Motor neuron (in vitro differentiated cells): Measurements from ENCODE around the gene PTPN11. TPM values are rescaled to one million over a fixed set of nuclear protein-coding genes. Genes with fewer than 3 reads are reported as not detected.

ENCODE experiments used
- ATAC-seq, 8 experiments: fragments of 200-7000 bp; cut with Tn5 transposase; replicated peaks in 6 of 8; 2 replicates each; pipeline ENCODE4 v1.8.0; 2021; ENCODE audit warnings: mild to moderate bottlenecking in 8 of 8, moderate library complexity in 8 of 8
- H3K27ac ChIP-seq, 2 donors: fragments of 250-450 bp; sonication (Bioruptor Pico); 2 replicates each; pipeline ENCODE4 v1.9.0; 2021; ENCODE audit warnings: antibody characterized with exemption in 2 of 2, mild to moderate bottlenecking in 2 of 2, moderate library complexity in 1 of 2
- H3K4me1 ChIP-seq, 2 donors: fragments of 250-450 bp; sonication (Bioruptor Pico); replicated peaks in 1 of 2; 2 replicates each; pipeline ENCODE4 v1.6.1; 2021; ENCODE audit warnings: antibody characterized with exemption in 2 of 2, mild to moderate bottlenecking in 2 of 2, moderate library complexity in 1 of 2
- H3K4me3 ChIP-seq, 5 donors: fragments of 250-450 bp; sonication (Bioruptor Pico); 2 replicates each; pipeline ENCODE4 v1.9.0; 2021; ENCODE audit warnings: antibody characterized with exemption in 5 of 5, mild to moderate bottlenecking in 5 of 5, moderate library complexity in 4 of 5
- WGBS, 10 experiments: fragments of 450-650 bp; shearing (Covaris generic); methylation state at CpG; one replicate each; pipeline ENCODE4 v1.0.0; 2022; 5-methylcytosine and 5-hydroxymethylcytosine counted together
- in situ Hi-C, 9 experiments: fragments of 400-800 bp; cut with MboI; loops; one replicate each; pipeline ENCODE4 v1.15.0; 2021; ENCODE audit warnings: low sequenced_read_pairs in 9 of 9, low pct_unique_long_range_greater_than_20kb in 2 of 9; ENCODE audit not compliant: unreplicated experiment in 9 of 9
- total RNA-seq, 8 experiments: library from RNA; unstranded; fragments of 300-600 nt; gene quantifications; 2 replicates each; pipeline versions ENCODE4 v1.2.3 to v1.2.4, GENCODE V29; 2022

The PTPN11 gene
- total RNA-seq: 10 to 100 TPM; 29.2 to 96.4 (median 49.9) TPM

- H3K27ac ChIP-seq: peak within 1 kb of the TSS; percentile 84 to 94
- in situ Hi-C loops: no loop called here
- WGBS, 10 experiments: 0 to 2% (median 0%) methylated on average over 1 to 13 of the region's 89 CpGs; no CpG with 5 or more reads in 5 of the 10 experiments
- H3K4me1 ChIP-seq: peaks cover 10 to 18% of the 10 kb centered on the region in 2 donors
- peak within 1 kb of the TSS; percentile 91 to 100 (median 95) for H3K4me3 ChIP-seq
- peak; percentile 81 to 92 (median 87) for ATAC-seq
Observed at GRCh38 chr12:112418608-112419296, at the start of gene PTPN11. Gene PTPN11, plus strand, starts transcription at chr12:112418947. Its CDS starts 165 bp downstream, at chr12:112419112.

DNA sequence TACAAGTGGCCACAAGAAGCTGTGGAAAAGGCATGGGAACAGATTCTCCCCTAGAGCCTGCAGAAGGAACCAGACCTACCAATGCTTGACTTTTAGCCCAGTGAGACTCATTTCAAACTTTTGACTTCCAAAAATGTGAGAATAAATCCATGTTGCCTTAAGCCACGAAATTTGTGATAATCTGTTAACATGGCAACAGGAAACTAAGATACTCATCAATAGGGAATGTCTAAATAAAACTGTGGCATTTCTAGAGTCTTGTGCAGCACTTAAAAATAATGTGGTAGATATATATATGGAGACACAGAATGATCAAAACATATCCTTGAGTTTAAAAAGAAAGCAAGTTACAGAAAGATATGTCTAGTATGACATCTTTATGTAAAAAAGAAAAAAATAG lies 48.5 kb upstream of the PTPN11 start:
- Histone ChIP-seq H3K27ac (peak overlapping the region in 1 of 2 donors; percentile 3), H3K4me1 (no peaks in the 10 kb centered on the region), H3K4me3 (no peak overlapping the region)
- no peak for ATAC-seq
- in situ Hi-C loops: no loop called here
- 0 to 86% (median 70%) methylated on average over 1 of the region's 1 CpG; no CpG with 5 or more reads in 3 of the 10 experiments for WGBS, 10 experiments

DNA sequence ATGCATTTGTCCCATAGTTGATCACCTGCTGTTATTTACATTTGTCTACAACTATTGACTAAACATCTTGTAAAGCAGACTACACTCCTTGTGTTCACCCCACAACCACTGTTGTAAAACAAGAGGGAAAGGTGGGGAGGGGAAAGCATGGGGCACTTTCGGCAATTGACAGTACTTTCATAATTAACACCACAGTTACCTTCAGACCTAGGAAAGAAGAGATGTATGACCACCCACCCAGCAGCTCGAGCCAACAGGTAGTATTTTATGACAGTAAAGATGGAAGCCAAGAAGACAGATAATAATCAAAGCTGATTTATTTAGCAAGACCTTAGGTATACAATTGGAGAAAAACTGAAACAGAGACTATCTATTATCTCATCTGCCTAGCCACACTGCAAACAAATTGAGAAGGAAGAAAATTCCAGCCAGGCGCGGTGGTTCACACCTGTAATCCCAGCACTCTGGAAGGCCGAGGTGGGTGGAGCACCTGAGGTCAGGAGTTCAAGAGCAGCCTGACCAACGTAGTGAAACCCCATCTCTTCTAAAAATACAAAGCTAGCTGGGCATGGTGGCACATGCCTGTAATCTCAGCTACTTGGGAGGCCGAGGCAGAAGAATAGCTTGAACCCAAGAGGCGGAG lies 47.8 kb upstream of the PTPN11 start:
- Histone ChIP-seq H3K27ac (no peak overlapping the region), H3K4me3 (no peak overlapping the region), H3K4me1 (no peaks in the 10 kb centered on the region)
- in situ Hi-C loops: no loop called here
- WGBS, 10 experiments: 84 to 100% (median 94%) methylated on average over 2 to 7 of the region's 8 CpGs; no CpG with 5 or more reads in 2 of the 10 experiments
- no peak for ATAC-seq

DNA sequence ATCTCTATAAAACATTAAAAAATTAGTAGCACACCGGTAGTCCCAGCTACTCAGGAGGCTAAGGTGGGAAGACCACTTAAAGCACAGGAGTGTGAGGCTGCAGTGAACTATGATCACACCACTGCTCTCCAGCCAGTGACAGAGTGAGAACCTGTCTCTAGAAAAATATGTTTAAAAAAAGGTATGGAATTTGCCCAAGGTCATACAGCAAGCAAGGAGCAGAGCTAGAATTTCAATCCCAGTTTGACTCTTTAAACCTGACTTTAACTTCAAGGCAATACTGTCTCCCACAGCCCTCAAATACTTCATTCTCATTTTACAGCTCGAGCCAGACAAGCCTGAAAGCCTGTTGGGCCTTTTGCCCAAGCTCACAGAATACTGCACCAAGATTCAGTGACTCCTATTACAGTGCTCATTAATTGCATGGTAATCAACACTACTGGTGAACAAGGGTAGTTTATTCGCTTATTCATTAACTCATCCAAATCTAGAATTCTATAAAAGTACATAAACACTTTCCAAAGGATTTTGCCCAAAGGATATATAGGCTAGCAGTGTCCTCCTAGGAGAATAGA lies 44.5 kb upstream of the PTPN11 start:
- 80 to 100% (median 90%) methylated on average over 1 to 3 of the region's 3 CpGs; no CpG with 5 or more reads in 2 of the 10 experiments for WGBS, 10 experiments
- in situ Hi-C loops: no loop called here
- ATAC-seq: peak in 1 of 8 experiments; percentile 19

DNA sequence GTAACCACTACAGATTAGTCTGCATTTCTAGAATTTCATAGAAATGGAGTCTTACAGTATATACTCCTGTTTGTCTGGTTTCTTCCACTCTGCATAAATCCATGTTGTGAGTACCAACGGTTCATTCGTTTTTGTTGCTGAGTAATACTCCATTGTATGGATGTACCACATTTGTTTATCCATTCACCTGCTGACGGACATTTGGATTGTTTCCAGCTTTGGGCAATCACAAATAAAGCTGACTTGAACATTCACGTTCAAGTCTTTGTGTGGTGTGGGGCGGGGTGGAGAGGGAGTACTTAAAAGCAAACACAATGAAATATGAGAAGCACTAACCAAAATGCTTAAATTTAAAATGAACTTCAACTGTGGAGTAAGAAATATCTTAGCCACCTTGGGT lies 43.6 kb upstream of the PTPN11 start:
- Histone ChIP-seq H3K27ac (no peak overlapping the region), H3K4me1 (peaks cover 0 to 5% of the 10 kb centered on the region in 2 donors), H3K4me3 (no peak overlapping the region)
- 50 to 100% (median 87%) methylated on average over 1 to 5 of the region's 5 CpGs; no CpG with 5 or more reads in 2 of the 10 experiments for WGBS, 10 experiments
- in situ Hi-C loops: loop anchor here in 3 of 9 experiments (25.0 kb wide), 2 partner anchors 88 to 113 kb away; no protein-coding TSS in a partner anchor
- no peak for ATAC-seq

More for the DNA sequence above, 44.5 kb upstream of the PTPN11 start:
- H3K4me1 ChIP-seq: no peaks in the 10 kb centered on the region
- no peak overlapping the region for H3K4me3 ChIP-seq
- no peak overlapping the region for H3K27ac ChIP-seq

DNA sequence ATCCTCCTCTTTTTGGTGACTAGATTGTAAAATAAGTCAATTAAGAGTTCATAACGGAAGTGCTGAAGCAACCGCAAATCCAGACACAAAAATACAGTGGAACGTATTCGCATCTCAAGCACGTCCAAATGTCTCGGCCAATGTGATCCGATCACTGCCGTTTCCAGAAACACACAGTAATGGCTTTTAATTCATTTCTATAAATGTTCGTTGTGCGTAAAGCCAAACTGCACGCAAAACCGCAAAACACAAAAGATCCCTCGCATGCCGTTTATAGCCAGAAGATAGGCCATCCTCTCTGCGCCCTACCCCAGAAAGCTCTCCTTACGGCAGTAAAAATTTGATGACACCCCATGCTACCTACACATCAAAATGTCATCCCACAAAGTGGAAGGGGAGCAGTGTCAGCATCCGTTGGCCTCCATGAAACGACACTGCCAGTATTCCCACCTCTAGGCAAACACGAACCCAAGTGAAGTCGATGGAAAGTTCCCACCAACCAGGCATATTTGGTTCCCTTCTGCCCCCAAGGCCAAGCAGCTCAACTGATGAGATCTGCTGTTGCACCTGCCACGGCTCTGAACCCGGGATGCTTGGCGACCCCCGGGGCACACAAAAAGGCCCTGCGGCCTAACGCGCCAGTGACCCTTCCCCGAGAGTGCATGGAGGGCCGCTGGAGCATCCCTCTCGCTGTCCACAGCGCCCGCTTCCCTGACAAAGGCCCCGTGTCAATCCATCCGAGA lies 37.9 kb upstream of the PTPN11 start:
- Histone ChIP-seq H3K4me3 (peak overlapping the region; percentile 89 to 100 (median 93)), H3K4me1 (peaks cover 7 to 8% of the 10 kb centered on the region in 2 donors), H3K27ac (peak overlapping the region; percentile 88 to 95)
- 0 to 77% (median 42%) methylated on average over 3 to 24 of the region's 34 CpGs; no CpG with 5 or more reads in 1 of the 10 experiments for WGBS, 10 experiments
- in situ Hi-C loops: loop anchor here in 3 of 9 experiments (25.0 kb wide), 2 partner anchors 94 to 119 kb away; no protein-coding TSS in a partner anchor
- peak in 7 of 8 experiments; percentile 5 to 36 (median 21) for ATAC-seq

GRCh38 chr12:112381406-112381882 lies 37.3 kb upstream of the PTPN11 start:
- WGBS, 10 experiments: 0% methylated on average over 3 of the region's 33 CpGs; no CpG with 5 or more reads in 9 of the 10 experiments
- H3K27ac ChIP-seq: peak overlapping the region; percentile 88 to 95
- in situ Hi-C loops: loop anchor here in 3 of 9 experiments (25.0 kb wide), 2 partner anchors 94 to 119 kb away; no protein-coding TSS in a partner anchor

GRCh38 chr12:112381883-112382796 lies 36.6 kb upstream of the PTPN11 start, which contains the start of gene HECTD4:
Gene HECTD4, minus strand, starts transcription at chr12:112382431. Its CDS starts 303 bp downstream, at chr12:112382128.
- Histone ChIP-seq H3K27ac (peak within 1 kb of the TSS; percentile 88 to 95), H3K4me1 (peaks cover 18 to 19% of the 10 kb centered on the region in 2 donors), H3K4me3 (peak within 1 kb of the TSS; percentile 89 to 100 (median 93))
- peak; percentile 89 to 95 (median 91) for ATAC-seq
- 10 to 50% (median 40%) methylated on average over 2 to 6 of the region's 106 CpGs; no CpG with 5 or more reads in 7 of the 10 experiments for WGBS, 10 experiments
- in situ Hi-C loops: loop anchor here in 3 of 9 experiments (25.0 kb wide), 2 partner anchors 95 to 120 kb away; no protein-coding TSS in a partner anchor

More at GRCh38 chr12:112381406-112381882, 37.3 kb upstream of the PTPN11 start:
- Histone ChIP-seq H3K4me1 (peaks cover 11 to 12% of the 10 kb centered on the region in 2 donors), H3K4me3 (peak overlapping the region; percentile 89 to 100 (median 93))
- ATAC-seq: peak in 6 of 8 experiments; percentile 24 to 50 (median 38)

DNA sequence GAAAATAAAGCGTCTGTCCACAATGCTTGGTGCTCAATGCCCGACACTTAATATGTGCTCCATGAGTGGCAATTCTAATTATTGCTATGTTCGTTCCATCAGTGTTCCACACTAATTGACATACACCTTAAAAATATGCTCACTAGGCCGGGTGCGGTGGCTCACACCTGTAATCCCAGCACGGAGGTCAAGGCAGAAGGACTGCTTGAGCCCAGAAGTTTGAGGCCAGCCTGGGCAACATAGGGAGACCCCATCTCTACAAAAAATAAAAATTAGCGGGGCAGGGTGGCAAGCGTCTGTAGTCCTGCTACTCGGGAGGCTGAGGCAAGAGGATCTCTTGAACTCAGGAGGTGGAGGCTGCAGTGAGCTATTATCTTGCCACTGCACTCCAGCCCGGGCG lies 35.9 kb upstream of the PTPN11 start:
- WGBS, 10 experiments: 78 to 96% (median 85%) methylated on average over 2 to 9 of the region's 11 CpGs; no CpG with 5 or more reads in 2 of the 10 experiments
- Histone ChIP-seq H3K4me1 (peaks cover 19 to 20% of the 10 kb centered on the region in 2 donors), H3K4me3 (peak overlapping the region in 3 of 5 donors; percentile 89 to 100 (median 95)), H3K27ac (peak overlapping the region in 1 of 2 donors; percentile 95)
- ATAC-seq: no peak
- in situ Hi-C loops: loop anchor here in 3 of 9 experiments (25.0 kb wide), 2 partner anchors 96 to 121 kb away; no protein-coding TSS in a partner anchor

DNA sequence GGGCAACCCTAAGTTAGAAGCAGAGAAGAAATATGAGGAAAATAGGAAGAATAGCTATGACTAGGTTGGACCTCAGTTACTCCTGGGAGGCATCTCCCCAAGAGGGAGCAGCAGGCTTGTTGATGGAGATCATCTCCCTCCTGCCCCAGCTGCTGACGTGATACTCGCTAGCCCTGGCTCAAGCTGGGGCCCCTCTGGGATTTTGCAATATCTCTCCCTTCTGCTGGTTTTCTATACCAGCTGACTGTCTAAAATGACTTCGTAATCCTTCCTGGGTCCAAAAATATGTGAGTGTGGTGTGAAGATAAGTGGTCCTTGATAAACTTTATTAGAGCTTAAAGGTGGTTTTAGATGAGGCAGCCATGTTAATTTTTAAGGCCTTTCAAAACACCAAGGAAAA lies 32.0 kb upstream of the PTPN11 start:
- in situ Hi-C loops: loop anchor here in 3 of 9 experiments (25.0 kb wide), 2 partner anchors 99 to 124 kb away; no protein-coding TSS in a partner anchor
- H3K27ac ChIP-seq: peak overlapping the region; percentile 2 to 10
- 42 to 100% (median 67%) methylated on average over 1 to 3 of the region's 3 CpGs; no CpG with 5 or more reads in 1 of the 10 experiments for WGBS, 10 experiments
- H3K4me1 ChIP-seq: peaks cover 12 to 15% of the 10 kb centered on the region in 2 donors
- no peak overlapping the region for H3K4me3 ChIP-seq
- no peak for ATAC-seq

GRCh38 chr12:112389228-112389627 lies 29.5 kb upstream of the PTPN11 start:
- peaks cover 12% of the 10 kb centered on the region in 2 donors for H3K4me1 ChIP-seq
- WGBS, 10 experiments: 77 to 100% (median 96%) methylated on average over 1 to 4 of the region's 4 CpGs; no CpG with 5 or more reads in 2 of the 10 experiments

More at GRCh38 chr12:112389228-112389627, 29.5 kb upstream of the PTPN11 start:
- in situ Hi-C loops: loop anchor here in 3 of 9 experiments (25.0 kb wide), 2 partner anchors 102 to 127 kb away; no protein-coding TSS in a partner anchor
- H3K4me3 ChIP-seq: no peak overlapping the region
- H3K27ac ChIP-seq: no peak overlapping the region
- no peak for ATAC-seq
